GM18498 (cell line): Measurements from ENCODE around the gene E4F1.
A peak's percentile ranks its signal among the peaks of the same experiment; 100 is the strongest.
"Not testable (repeated sequence)": the region's sequence is repeated elsewhere in the genome, so short reads cannot be mapped to it uniquely, and the experiment has no call there.

Experiments
- ATAC-seq: cut with Tn5 transposase; IDR thresholded peaks from one replicate; pipeline ENCODE4 v1.9.1; 2021; ENCODE audit warnings: mild to moderate bottlenecking, moderate library complexity; ENCODE audit not compliant: unreplicated experiment

Gene E4F1

DNA sequence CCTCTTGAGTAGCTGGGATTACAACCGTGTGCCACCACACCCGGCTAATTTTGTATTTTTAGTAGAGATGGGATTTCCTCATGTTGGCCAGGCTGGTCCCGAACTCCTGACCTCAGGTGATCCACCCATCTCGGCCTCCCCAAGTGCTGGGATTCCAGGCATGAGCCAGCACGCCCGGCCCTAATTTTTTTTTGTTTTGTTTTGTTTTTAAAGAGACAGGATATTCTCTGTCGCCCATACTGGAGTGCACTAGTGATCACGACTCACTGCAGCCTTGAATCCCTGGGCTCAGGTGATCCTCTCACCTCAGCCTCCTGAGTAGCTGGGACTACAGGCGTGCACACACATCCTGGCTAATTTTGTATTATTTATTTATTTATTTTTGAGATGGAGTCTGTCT, 16.9 kb downstream of the E4F1 start:
- ATAC-seq, result not testable (repeated sequence)

DNA sequence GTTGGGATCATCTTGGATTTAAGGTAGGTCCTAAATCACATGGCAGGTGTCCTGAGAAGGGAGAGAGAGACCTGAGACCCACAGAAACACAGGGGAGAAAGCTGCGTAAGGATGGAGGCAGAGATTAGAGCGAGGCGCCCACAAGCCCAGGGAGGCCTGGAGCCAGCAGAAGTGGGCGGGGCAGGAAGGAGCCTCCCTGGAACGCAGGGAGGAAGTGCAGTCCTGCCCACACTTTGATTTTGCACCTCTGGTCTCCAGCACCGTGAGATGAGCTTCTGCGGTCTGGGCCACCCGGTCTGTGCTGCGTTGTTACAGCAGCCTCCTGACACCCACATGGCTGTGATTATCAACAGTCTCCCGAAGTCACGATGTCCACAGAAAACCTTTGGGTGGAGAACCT, 19.2 kb downstream of the E4F1 start:
- no peak for ATAC-seq

DNA sequence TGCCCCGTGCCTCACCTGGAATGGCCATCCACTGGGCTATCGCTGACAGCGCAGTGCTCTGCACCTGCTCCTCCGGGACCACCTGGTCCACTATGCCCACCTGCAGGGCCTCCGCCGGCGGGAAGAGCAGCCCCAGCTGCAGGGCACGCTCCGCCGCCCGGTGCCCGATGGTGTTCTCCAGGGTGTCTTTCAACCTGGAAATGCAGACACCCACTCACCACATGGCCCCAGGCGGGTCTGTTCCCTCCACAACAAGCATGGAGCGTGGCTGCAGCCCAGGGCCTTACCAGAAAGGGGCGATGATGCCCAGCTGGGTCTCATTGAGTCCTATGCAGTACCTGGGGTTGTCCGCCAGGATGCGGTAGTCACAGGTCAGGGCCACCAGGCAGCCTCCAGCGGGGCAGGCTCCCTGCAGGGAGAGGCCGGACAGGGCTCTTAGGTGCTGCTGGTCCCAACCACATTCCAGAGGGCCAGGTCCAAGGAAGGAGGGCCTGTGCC, 19.7 kb downstream of the E4F1 start:
- no peak for ATAC-seq

DNA sequence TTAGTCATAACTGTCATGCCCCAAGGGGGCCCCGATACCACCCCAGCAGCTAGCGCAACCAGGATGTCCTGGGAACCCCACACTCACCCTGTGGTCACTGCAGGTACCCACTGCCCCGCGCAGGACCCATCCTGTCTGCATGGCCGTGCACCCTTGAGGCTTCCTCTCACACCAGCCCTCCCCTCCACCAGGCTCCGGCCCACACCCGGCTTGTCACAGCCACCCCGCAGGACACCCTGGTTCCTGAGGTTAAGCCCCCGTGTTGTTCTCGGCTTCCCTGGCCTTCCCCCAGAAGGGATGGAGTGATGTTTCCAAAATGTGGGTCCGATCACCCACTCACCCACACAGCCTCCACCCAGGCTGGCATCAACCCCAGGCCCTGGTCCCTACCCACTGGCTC, 20.4 kb downstream of the E4F1 start:
- no peak for ATAC-seq

DNA sequence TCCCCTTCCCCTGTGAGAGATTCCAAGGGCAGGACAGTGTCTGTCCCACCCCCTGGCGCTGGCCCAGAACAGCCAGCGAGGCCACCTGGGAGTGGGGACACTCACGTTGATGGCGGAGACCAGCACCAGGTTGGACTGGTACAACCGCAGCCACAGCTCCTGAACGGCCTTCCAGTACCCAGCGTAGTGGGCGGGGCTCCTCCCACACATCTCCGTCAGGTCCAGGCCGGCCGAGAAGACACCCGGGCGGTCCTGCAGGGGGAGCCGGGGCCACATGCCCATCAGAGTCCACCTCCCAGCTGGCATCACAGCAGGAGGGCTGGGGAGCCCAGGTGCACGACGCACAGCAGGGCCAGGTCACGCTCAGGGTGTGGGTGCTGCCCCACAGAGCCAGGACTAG, 20.9 kb downstream of the E4F1 start:
- ATAC-seq, result no peak

DNA sequence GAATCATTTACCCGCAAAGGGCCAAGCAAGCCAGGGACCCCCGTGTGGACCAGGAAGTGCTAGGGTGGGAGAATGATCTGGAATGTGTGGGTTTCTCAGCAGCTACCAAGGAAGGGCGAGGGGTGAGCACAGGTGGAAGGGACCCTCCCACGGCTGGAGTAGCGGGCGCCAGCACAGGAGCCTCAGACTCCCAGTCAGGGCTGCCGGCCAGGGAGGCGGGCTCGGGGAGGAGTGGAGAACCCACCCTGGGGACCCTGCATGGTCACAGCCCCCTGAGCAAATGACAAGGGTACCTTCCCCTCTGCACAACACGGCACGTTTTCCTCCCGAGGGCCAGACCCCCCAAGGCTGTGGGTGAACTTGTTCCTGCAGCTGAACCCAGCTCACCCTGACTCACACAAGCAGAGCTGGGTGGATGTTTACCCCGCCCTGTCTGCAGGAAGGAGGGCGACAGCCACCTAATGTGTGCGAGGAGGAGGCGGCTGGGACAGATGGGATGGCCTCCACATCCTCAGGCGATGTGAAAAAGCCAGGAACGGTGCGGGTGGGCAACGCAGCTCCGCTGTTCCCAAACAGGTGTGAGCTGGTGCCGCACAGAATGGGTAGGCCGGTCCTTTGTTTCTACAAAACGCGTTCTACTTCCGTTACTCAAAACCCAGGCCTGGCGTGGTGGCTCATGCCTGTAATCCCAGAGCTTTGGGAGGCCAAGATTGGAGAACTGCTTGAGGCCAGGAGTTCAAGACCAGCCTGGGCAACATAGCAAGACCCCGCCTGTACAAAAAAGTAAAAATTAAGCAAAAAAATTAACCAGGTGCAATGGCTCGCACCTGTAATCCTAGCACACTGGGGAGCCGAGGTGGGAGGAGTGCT, 21.8 kb downstream of the E4F1 start:
- ATAC-seq, result no peak

DNA sequence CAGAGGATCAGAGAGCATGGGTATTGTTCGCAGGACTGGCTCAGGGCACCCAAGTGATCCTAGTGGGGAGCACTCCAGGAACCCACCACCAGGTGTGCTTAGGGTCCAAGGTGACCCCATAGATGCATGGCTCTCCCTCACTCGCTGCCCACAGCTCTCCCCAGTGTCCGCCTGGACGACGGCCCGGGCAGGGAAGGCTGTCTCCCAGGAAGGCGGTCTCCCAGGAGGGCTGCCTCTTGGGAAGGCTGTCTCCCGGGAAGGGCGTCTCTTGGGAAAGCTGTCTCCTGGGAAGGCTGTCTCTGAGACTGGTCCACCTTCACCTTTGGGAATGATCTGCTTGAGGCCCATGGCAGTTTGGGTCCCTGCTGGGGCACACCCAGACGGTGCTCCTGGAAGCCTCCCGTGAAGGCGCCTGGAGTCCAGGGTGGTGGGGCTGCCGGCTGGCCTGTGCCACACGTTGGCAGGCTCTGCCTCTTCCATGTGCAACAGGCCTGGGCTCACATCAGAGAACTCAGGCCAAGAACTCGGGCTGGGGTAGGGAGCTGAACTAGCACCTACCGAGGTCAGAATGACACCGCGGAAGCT, 23.0 kb downstream of the E4F1 start:
- ATAC-seq, result no peak

DNA sequence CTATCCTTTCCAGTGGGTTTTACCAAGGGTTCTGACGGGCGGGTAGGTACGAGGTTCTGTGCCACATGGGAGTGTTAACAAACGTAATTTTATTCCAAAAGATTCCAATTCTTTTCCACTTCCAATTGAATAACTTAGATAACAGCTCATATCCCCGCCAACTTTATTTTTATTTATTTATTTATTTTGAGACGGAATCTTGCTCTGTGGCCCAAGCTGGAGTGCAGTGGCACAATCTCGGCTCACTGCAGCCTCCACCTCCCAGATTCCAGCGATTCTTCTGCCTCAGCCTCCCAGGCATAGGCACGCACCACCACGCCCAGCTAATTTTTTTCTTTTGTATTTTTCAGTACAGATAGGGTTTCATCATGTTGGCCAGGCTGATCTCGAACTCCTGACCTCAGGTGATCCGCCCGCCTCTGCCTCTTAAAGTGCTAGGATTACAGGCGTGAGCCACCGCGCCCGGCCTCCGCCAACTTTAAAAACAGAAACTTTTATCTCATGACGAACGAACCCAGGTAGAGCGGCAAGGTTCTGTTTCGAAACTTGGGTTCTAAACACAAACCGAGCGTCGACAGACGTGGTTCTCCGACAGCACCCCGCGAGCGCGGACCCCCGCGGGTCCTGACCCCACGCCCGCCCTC, 27.4 kb downstream of the E4F1 start:
- ATAC-seq, result no peak

DNA sequence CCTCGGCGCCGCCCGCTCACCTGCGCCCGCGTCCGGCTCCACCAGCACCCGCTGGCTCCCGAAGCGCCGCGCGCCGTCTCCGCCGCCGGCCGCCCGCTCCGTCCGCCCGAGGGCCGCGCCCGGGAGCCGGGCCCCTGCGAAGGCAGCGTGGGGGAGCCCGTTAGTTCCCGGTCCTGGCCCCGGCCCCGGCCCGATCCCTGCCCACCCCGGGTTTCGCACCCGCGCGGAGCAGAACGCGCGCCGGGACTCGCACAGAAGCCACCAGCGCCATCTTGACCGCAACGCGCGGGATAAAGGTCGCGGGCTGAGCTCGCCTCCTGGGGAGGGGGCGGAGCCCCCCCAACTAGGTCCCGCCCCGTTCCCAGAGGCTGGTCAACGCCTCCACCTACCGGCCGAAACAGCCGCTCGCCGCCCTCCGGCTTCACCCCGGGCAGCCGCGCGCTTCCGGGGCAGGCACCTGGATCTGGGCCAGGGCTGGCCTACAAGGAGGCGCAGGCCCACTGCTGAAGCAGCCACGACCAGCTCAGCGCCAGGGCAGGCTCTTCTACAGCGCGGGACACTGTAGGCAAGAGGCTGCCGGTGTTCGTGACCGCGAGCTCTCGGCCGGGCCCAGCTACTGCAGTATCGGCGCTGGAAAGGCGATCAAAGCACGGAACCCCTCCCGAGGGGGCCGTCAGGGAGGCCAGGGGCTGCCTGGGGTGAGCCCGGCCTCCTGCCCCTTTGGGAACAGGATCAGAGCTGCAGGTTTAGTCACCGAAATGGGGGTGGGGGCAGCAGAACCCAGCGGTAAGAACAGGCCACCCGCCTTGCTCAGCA, 28.1 kb downstream of the E4F1 start, which contains the start of gene ECI1:
ECI1 (minus strand) TSS at position 292 of the 816 bp plus-strand sequence; CDS start at position 271, 21 bp downstream.
- ATAC-seq, result peak; percentile 91

DNA sequence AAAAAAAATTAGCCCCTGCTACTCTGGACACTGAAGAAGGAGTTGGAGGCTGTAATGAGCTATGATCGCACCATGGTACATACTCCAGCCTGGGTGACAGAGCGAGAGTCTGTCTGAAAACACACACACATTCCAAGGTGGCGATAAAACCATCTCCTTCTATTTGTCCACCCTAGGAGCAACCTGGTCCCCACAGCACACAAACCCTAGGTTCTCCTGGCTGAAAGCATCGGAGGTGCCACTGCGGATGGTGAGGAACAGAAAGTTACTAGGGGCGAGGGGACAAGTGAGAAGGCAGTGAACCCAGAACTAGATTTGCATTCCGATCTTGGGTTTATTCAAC, 29.4 kb downstream of the E4F1 start:
- no peak for ATAC-seq

DNA sequence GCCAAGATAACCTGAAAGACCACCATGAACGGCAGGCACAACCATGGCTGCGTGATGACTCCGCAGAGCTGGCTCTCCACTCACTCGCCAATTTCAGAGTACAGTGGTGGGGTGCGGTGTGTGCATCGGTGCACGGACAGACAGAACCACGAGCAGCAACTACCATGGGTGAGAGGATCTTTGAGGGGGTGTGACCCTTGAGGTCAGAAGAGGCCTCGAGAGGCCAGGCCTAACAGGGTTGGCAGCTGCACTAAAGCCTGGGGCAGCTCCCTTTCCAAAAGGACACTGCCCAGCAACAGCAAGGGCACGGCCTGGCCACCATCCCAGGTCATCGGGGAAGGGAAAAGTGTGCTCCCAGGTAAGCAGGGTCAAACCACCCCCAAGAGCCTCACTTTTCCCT, 29.9 kb downstream of the E4F1 start:
- ATAC-seq, result no peak

DNA sequence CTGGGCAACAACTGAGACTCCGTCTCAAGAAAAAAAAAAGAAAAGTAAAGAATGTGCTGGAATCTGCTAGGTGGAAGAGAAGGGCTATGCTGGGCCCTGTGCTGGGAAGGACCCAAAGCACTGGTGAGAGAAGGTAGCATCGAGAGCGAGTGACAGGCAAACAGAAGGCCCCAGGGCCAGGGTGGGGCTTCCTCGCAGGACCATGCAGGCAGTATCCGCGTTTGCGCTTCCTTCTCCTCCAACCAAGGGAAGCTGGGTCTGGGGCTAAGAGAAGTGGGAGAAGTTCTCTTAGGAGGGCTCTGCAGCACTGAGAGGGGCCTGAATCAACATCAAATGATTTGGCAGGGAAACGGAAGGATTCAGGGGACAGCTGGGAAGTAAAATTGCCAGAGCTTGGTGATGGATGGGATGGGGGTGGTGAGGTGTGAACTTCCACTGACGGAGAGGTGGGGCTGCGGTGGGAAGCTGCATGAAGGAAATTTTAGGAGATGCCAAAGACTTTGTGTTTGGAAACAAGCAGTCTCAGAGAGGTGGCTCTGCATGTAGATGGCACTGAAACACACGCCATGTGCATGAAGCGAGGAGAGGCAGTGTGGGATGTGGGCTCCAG, 33.2 kb downstream of the E4F1 start:
- no peak for ATAC-seq

DNA sequence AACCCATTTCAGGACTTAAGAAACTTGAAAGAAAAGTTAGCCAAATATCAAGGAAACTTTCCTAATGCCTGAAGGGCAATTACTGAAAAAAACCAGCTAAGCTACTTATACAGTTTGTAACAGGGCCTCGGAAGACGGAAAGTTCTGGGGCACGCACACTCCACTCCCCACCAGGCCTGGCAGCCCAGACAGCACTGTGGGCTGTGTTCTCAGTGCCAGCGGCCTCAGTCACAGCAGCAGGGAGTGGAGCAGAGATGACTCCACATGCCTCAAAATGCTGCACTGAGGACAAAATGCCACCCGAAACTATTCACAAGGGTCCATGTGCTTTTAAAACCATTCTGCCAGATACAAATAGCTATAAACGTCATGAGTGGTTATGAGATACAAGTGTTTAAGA, 34.3 kb downstream of the E4F1 start:
- no peak for ATAC-seq

DNA sequence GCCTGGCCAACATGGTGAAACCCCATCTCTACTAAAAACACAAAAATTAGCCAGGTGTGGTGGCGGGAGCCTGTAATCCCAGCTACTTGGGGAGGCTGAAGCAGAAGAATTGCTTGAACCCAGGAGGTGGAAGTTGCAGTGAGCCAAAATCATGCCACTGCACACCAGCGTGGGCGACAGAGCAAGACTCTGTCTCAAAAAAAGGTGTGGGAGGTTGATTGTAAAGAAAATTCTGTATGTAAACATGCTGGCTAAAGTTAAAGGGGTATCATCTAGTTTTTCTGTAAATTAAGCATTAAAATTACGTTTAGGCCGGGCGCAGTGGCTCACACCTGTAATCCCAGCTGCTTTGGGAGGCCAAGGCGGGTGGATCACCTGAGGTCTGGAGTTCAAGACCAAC, 35.1 kb downstream of the E4F1 start:
- ATAC-seq, result not testable (repeated sequence)

DNA sequence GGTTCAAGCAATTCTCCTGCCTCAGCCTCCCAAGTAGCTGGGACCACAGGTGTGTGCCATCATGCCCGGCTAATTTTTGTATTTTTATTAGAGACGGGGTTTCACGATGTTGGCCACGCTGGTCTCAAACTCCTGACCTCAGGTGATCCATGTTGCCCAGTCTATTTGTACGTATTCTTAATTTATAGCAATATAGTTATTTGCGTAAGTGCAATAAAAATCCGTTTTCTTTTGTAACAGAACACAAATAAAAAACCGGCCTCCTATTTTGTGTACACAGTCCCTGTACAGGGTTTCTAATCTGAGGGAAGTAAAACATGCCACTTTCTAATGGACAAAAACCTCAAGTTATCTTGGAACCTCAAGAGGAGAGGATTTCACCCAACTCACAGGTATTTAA, 36.9 kb downstream of the E4F1 start:
- ATAC-seq, result no peak

DNA sequence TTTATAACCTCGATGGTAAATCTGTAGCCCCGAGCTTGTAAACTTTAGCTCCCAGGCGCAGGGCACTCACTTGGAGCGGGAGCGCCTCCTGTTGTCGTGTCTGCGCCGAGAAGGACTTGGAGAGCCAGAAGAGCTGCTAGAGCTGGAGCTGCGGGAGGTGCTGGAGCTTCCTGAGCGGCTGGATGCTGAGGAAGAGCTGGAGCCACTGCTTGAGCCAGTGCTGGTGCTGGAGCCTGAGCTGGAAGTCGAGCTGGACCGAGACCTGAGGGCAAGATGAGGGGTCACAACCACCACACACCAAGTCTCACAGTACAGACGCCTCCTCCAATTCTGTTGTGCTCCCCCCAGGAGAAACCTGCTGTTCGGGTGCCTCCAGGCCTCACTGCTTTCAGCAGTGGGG, 39.6 kb downstream of the E4F1 start:
- not testable (repeated sequence) for ATAC-seq

DNA sequence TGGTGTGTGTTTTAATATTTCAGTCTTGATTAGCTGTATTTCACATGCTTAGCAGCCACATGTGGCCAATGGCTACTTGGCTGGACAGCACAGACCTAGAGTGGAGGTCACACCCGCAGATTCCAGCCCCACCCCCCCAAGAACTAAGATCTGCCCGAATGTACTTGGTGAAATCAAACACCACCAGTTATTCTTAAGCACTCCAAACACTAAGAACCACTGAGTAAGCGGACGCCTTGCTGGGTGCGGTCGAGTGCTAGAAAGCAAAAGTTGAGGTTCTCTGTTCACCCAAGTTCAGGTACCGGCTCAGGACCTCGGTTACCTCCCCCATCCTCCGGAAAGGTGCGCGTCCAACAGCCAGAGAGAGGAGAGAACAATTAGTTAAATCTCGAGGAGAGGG, 43.5 kb downstream of the E4F1 start:
- not testable (repeated sequence) for ATAC-seq

DNA sequence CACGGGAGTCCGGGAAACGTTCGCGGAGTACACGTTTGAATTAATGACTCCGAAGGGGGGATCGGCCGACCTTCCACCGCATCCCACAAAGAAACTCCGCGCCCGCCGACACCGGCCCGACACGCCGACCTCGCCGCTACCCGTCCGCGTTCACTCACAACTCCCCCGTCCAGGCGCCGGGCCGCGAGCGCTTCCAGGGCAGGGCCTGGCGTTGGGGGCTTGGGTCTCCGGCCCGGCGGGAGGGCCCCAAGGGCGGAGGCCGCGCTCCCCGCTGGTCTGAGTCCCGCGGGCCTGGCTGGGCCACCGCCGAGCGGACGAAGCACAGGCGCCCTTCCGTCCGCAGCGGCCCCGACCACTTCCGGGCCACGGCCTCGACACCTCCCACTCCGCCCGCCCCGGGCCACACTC, 44.1 kb downstream of the E4F1 start:
- peak; percentile 62 for ATAC-seq

DNA sequence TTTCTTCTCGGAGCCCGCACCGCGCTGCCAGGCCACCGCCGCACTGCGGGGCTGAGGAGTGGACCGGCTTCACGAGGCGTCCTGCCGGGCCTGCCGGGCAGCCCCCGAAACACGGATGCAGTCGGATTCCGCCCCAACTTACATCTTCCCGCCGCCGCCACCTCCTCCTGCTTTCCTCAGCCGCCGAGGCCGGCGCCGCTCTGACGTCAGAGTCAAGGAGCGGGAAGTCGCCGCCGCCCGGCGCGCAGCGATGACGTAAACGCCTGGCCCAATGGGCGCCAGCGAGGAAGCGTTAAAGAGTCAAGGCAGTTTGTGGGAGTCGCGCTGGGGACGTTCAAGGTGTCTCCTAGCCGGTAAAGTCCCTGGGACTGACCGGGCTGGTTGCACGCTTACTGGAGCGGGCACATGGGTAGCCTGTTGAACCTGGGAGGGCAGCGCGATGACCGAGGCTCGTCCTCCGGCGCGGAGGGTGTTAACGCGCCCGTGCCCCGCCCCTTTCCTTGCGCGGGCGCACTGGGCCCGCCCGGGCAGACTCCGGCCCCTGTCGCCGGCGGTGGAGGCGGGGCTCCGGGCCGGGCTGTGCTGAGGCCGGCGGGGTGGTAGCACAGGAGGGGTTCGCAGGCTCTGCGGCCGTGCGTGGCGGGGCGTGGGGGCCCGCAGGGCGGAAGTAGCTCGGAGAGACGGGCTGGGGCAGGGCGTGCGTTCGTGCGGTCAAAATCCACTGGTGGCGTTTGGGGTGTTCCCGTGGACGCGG, 44.7 kb downstream of the E4F1 start, which contains the start of gene RNPS1:
RNPS1 (minus strand) TSS at position 214 of the 754 bp plus-strand sequence. CDS start 3,483 bp downstream, outside the sequence.
- peak; percentile 83 for ATAC-seq

DNA sequence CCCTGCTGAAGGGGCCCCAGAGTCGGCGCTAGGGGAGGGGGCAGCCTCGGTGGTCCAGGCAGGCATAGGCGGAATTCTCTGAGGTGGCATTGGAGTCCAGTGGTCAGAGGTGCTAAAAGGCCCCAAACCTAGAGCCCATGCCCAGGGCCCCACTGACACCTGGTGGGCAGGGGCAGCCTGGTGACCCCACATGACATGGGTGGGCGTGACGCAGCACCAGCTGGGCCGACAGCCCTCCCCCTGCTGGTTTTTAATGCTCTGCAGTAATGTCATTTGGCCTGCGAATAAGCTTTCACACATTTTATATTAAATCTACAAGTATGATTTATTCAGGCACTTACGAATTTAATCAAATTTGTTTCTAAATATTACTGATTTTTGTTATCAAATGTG, 46.7 kb downstream of the E4F1 start:
- no peak for ATAC-seq
